Nucleus accumbens (tissue), 56 donors: ENCODE measurements around the gene PTPRN2.
"Not testable (repeated sequence)": the region's sequence is repeated elsewhere in the genome, so short reads cannot be mapped to it uniquely, and the experiment has no call there.

Experiments used
- DNase-seq, 56 donors: peaks; one replicate each; lab custom pipeline; 2025; lab: John Stamatoyannopoulos, UW

PTPRN2 gene

GRCh38 chr7:157951300-157952049 is 636.1 kb downstream of the PTPRN2 start:
- DNase-seq = no peak

- DNase-seq = no peak
These were observed 637.9 kb downstream of the PTPRN2 start for GRCh38 chr7:157949711-157950110.

DNA sequence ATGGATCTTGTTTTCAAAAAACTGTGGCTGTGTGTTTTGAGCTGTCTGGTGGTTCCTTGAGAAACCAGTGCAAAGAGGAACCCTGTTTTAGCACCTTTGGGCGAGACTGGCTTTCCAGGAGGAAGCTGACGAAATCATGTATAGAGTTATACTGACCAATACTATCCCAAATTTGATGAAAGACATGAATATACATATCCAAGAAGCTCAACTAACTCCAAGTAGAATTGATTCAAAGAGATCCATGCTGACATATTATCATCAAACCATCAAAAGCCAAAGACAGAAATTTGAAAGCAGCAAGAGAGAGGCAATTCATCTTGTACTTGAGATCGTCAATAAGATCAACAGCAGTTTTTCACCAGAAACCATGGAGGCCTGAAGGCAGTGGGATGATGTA is 640.1 kb downstream of the PTPRN2 start:
- no peak for DNase-seq

GRCh38 chr7:157946398-157947060 is 641.1 kb downstream of the PTPRN2 start:
- DNase-seq = no peak

DNA sequence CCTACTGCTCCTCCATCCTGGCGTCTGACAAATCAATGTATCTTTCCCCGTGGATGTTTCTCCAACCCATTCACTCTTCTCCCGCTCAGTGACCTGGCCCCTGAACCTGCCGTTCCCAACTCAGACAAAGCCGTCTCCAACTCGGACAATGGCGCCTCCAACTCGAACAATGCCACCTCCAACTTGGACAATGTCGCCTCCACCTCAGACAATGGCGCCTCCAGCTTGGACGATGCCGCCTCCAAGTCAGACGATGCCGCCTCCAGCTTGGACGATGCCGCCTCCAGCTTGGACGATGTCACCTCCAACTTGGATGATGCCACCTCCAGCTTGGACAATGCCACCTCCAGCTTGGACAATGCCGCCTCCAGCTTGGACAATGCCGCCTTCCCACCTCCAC is 642.2 kb downstream of the PTPRN2 start:
- no peak for DNase-seq

- DNase-seq = no peak
These were observed 642.8 kb downstream of the PTPRN2 start for GRCh38 chr7:157944734-157945291.

DNA sequence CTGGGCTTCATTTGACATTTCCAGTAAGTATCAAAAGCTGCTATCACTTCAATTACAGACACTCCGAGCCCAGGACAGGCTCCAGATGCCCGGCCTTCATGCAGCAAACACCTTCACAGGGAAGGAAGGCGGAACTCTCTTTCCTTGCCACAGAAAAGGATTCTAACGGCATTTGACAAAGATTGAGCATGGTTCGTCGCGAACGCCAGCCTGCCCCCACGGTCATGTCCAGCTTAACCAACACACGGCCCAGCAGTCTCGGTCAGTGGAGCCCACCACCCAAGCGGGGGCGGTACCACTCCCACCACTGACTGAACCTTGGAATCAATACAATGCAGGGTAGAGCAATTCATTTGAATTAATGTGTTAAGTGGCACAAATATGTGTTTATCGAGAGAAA is 643.6 kb downstream of the PTPRN2 start:
- no peak for DNase-seq

- DNase-seq = no peak
These were observed 644.1 kb downstream of the PTPRN2 start for GRCh38 chr7:157943561-157943960.

DNA sequence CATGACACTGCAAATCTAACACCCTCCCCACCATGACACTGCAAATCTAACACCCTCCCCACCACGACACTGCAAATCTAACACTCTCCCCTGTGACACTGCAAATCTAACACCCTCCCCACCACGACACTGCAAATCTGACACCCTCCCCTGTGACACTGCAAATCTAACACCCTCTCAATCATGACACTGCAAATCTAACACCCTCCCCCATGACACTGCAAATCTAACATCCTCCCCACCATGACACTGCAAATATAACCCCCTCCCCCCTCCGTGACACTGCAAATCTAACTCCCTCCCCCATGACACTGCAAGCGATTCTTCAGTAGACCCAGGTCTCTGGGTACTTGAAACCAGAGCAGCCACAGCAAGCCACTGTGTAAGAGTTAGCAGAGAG is 646.4 kb downstream of the PTPRN2 start:
- no peak for DNase-seq

- no peak for DNase-seq
These were observed 647.1 kb downstream of the PTPRN2 start for GRCh38 chr7:157940497-157940896.

GRCh38 chr7:157938211-157938610 is 649.4 kb downstream of the PTPRN2 start:
- DNase-seq = no peak

GRCh38 chr7:157937406-157937805 is 650.2 kb downstream of the PTPRN2 start:
- no peak for DNase-seq

- no peak for DNase-seq
These were observed 650.6 kb downstream of the PTPRN2 start for GRCh38 chr7:157936976-157937375.

DNA sequence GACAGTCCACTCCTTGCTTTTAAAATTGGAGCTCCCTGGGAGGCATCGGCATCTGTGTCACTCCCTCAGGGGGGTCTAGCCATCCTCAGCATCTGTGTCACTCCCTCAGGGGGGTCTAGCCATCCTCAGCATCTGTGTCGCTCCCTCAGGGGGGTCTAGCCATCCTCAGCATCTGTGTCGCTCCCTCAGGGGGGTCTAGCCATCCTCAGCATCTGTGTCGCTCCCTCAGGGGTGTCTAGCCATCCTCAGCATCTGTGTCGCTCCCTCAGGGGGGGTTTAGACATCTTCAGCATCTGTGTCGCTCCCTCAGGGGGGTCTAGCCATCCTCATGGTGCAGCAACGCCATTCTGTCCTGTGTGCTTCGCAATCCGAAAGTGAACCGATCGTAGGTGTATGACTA is 651.9 kb downstream of the PTPRN2 start:
- not testable (repeated sequence) for DNase-seq

GRCh38 chr7:157933219-157934155 is 654.1 kb downstream of the PTPRN2 start:
- DNase-seq = peak in 2 of 56 donors; percentile 27 to 28

GRCh38 chr7:157932498-157933218 is 655.0 kb downstream of the PTPRN2 start:
- DNase-seq = no peak

GRCh38 chr7:157930926-157931466 is 656.6 kb downstream of the PTPRN2 start:
- peak in 1 of 56 donors; percentile 12 for DNase-seq

DNA sequence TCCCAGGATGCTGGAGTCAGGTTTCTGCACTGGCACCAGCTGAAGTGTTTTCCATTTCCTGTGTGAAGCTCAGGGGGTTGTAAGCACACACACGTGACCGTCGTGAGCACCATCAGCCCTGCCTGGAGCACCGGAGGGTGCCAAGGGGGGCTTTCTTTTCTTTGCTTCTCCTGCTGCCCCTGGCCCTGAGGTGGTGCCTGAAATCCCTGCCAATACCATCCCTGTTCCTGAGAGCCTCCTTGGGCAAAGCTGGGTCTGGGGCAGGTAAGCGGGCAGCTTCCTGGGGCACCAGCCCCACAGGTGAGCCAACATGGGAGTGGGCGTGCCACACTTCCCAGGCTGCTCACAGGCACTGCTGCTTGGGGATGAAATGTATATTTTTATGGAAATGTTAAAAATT is 657.2 kb downstream of the PTPRN2 start:
- no peak for DNase-seq

- DNase-seq = no peak
These were observed 658.0 kb downstream of the PTPRN2 start for GRCh38 chr7:157929671-157930070.
